ENCODE measurements around the gene TUBG1. TPM values are rescaled to one million over a fixed set of nuclear protein-coding genes. Genes with fewer than 3 reads are reported as not detected.

Gene TUBG1
- total and polyA plus RNA-seq, 9 of the 15 experiments (the other 6 are each of a cell fraction or from before 2014, with no cell fraction given), result 33.1 to 147 (median 66.0) TPM

DNA sequence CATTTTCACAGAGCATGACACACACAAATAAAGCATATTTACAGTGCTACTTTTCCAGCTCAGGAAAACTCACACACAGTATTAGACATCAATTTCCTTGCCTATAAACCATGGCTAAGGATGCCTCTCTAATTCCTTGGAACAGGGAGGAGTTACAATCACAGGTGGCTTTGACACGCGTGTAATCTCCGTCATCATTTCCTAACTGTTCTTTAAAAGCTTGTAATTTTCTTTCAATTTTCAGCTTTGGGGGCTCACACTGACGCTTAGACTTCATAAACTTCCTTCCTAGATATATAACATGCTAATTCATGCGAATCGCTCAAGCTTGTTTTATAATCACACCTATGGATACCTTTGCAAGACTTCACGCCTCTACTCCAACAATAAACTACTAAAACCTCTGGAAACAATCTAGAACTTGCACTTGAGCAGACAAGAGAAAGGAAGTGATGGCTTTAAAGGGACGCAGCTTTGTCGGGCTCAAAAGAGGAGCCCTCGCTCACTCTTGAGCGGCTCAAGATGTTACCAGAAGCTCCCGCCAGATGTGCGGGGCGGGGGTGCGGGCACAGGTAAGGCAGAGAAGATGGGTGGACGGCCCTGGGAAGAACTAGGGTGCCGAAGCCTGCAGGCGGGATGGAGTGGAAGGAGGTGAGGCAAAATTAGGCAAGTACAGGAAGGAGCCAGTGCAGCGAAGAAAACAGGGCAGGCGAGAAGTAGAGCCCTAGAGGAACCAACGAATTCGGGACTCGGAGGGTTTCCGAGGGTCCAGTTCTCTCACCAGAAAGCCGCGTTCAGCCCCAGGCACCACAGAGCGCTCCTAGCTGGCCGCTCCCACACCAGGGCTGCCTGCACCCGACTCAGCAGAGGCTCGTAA is 940 bp upstream of the TUBG1 start (continued):
- TF ChIP-seq, protein P1, sequence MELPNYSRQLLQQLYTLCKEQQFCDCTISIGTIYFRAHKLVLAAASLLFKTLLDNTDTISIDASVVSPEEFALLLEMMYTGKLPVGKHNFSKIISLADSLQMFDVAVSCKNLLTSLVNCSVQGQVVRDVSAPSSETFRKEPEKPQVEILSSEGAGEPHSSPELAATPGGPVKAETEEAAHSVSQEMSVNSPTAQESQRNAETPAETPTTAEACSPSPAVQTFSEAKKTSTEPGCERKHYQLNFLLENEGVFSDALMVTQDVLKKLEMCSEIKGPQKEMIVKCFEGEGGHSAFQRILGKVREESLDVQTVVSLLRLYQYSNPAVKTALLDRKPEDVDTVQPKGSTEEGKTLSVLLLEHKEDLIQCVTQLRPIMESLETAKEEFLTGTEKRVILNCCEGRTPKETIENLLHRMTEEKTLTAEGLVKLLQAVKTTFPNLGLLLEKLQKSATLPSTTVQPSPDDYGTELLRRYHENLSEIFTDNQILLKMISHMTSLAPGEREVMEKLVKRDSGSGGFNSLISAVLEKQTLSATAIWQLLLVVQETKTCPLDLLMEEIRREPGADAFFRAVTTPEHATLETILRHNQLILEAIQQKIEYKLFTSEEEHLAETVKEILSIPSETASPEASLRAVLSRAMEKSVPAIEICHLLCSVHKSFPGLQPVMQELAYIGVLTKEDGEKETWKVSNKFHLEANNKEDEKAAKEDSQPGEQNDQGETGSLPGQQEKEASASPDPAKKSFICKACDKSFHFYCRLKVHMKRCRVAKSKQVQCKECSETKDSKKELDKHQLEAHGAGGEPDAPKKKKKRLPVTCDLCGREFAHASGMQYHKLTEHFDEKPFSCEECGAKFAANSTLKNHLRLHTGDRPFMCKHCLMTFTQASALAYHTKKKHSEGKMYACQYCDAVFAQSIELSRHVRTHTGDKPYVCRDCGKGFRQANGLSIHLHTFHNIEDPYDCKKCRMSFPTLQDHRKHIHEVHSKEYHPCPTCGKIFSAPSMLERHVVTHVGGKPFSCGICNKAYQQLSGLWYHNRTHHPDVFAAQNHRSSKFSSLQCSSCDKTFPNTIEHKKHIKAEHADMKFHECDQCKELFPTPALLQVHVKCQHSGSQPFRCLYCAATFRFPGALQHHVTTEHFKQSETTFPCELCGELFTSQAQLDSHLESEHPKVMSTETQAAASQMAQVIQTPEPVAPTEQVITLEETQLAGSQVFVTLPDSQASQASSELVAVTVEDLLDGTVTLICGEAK (IDR thresholded peaks at IDR 0.05), result 0 out of 2 replicates have a peak, but pooled peaks have one; percentile 45
- TF ChIP-seq, protein P1 (CRISPR knock-in tag; IDR thresholded peaks at IDR 0.05), result no peak
- TF ChIP-seq CEBPG (CRISPR knock-in tag; IDR thresholded peaks at IDR 0.05) (no peak), CEBPG (tag; conservative IDR thresholded peaks at IDR 0.05 in 1 of 2, IDR thresholded peaks at IDR 0.05 in 1 of 2) (no peak), PHTF2 (CRISPR knock-in tag; IDR thresholded peaks at IDR 0.05) (no peak), MTA3 (IDR thresholded peaks at IDR 0.05; ENCODE audit: borderline replicate concordance) (no peak), CREBBP (IDR thresholded peaks at IDR 0.05; ENCODE audit: low read depth, low read length) (no peak), ZNF197 (CRISPR knock-in tag; IDR thresholded peaks at IDR 0.05; ENCODE audit: low read depth) (no peak), NR4A1 (CRISPR knock-in tag; IDR thresholded peaks at IDR 0.05) (0 out of 2 replicates have a peak, but pooled peaks have one; percentile 17), NR4A1 (tag; IDR thresholded peaks at IDR 0.05) (no peak), TEAD1 (CRISPR knock-in tag; IDR thresholded peaks at IDR 0.05) (no peak), FOSL1 (tag; conservative IDR thresholded peaks at IDR 0.05) (peak; percentile 33; the same call in 1 of the 2 replicates), ZNF77 (CRISPR knock-in tag; IDR thresholded peaks at IDR 0.05) (no peak), ZNF561 (CRISPR knock-in tag; conservative IDR thresholded peaks at IDR 0.05) (no peak)
- TF ChIP-seq, protein P2, sequence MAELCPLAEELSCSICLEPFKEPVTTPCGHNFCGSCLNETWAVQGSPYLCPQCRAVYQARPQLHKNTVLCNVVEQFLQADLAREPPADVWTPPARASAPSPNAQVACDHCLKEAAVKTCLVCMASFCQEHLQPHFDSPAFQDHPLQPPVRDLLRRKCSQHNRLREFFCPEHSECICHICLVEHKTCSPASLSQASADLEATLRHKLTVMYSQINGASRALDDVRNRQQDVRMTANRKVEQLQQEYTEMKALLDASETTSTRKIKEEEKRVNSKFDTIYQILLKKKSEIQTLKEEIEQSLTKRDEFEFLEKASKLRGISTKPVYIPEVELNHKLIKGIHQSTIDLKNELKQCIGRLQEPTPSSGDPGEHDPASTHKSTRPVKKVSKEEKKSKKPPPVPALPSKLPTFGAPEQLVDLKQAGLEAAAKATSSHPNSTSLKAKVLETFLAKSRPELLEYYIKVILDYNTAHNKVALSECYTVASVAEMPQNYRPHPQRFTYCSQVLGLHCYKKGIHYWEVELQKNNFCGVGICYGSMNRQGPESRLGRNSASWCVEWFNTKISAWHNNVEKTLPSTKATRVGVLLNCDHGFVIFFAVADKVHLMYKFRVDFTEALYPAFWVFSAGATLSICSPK (IDR thresholded peaks at IDR 0.05; ENCODE audit: borderline replicate concordance), result 0 out of 2 replicates have a peak, but pooled peaks have one; percentile 38
- TF ChIP-seq, protein P3, sequence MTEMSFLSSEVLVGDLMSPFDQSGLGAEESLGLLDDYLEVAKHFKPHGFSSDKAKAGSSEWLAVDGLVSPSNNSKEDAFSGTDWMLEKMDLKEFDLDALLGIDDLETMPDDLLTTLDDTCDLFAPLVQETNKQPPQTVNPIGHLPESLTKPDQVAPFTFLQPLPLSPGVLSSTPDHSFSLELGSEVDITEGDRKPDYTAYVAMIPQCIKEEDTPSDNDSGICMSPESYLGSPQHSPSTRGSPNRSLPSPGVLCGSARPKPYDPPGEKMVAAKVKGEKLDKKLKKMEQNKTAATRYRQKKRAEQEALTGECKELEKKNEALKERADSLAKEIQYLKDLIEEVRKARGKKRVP (CRISPR knock-in tag; IDR thresholded peaks at IDR 0.05), result no peak
